ENCODE data around the gene GPR107.

- TF ChIP-seq CTCF (IDR thresholded peaks at IDR 0.05), result no peak
- TF ChIP-seq EZH2 (IDR thresholded peaks at IDR 0.05; ENCODE audit: borderline replicate concordance, insufficient read depth, low read depth, low read length, poor library complexity, severe bottlenecking), result no peak
Measured at GRCh38 chr9:130179331-130179907, 125.7 kb downstream of the GPR107 start.
